ENCODE results near the gene C2orf68.
A peak's percentile ranks its signal among the peaks of the same experiment; 100 is the strongest.
"Not testable (repeated sequence)": the region's sequence is repeated elsewhere in the genome, so short reads cannot be mapped to it uniquely, and the experiment has no call there.

C2orf68 gene

GRCh38 chr2:85583667-85584353, 28.1 kb downstream of the C2orf68 start:
- no peak for DNase-seq (ENCODE audit: low read depth in 4 of 4, low spot score in 1 of 4)

- DNase-seq (ENCODE audit: low read depth in 4 of 4, low spot score in 1 of 4) = no peak
Observed at GRCh38 chr2:85582492-85582891, 29.4 kb downstream of the C2orf68 start.

- no peak for DNase-seq (ENCODE audit: low read depth in 4 of 4, low spot score in 1 of 4)
Observed at GRCh38 chr2:85580206-85580605, 31.7 kb downstream of the C2orf68 start.

GRCh38 chr2:85579266-85579935, 32.5 kb downstream of the C2orf68 start:
- no peak for DNase-seq (ENCODE audit: low read depth in 4 of 4, low spot score in 1 of 4)

- DNase-seq (ENCODE audit: low read depth in 4 of 4, low spot score in 1 of 4) = no peak
Observed at GRCh38 chr2:85578243-85579180, 33.4 kb downstream of the C2orf68 start.

DNA sequence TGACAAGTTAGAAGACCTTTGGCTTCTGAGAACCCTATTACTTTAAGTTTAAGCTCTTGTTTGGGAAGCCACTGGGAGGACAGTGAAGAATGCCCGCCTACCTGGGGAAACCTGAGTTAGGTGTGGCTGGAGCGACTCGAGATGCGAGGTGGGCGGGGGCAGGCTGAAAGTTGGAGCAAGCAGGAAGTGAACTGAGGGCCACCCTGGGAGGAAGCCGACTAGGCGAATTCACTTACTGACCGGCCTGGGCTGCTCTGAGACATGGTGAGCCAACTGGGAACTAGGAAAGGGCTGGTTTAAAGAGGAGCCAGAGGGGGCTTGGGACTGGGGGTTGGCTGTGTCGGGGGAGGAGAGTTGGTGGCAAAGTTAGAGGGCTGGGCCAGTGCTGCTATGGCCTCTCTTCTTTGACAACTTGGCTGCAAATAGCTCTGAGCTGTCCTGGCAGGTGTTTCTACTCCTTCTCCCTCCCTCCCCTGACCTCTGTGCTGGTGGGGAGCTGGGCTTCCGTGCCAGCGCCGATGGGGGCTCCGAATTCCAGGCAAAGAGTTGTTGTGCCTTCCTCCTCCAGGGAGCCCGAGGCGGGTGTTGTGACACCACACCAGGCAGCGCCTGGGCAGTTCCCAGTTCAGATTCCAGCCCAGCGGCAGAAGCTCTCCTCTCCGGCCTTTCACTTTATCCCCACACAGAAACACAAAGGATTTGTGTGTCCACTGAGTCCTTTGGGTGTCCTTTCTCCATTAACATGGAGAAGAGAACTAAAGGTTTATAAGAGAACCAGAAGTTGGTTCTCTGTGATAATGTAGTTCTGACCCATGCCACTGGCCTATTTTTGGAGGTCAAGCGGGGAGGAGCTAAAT, 34.3 kb downstream of the C2orf68 start, which contains the start of gene VAMP8:
Gene VAMP8, plus strand, starts transcription at position 201 of the 857 bp plus-strand sequence. Its CDS starts 61 bp downstream, at position 262.
- DNase-seq (ENCODE audit: low read depth in 4 of 4, low spot score in 1 of 4) = peak in 1 of 4 experiments; percentile 64

DNA sequence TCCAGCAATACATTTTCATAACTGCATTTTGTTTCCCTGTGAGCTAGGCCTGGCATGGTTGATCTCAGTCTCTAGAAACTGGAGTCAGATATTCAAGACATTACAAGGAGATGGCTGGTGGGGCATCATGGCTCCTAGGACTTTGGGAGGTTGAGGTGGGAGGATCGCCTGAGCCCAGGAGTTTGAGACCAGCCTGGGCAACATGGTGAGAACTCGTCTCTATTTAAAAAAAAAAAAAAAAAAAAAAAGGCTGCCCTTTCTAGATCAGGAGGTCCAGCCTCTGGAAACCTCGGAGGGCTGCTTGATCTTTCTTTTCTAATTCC, 34.8 kb downstream of the C2orf68 start:
- DNase-seq (ENCODE audit: low read depth in 4 of 4, low spot score in 1 of 4) = no peak

GRCh38 chr2:85575739-85576138, 36.1 kb downstream of the C2orf68 start:
- no peak for DNase-seq (ENCODE audit: low read depth in 4 of 4, low spot score in 1 of 4)

DNA sequence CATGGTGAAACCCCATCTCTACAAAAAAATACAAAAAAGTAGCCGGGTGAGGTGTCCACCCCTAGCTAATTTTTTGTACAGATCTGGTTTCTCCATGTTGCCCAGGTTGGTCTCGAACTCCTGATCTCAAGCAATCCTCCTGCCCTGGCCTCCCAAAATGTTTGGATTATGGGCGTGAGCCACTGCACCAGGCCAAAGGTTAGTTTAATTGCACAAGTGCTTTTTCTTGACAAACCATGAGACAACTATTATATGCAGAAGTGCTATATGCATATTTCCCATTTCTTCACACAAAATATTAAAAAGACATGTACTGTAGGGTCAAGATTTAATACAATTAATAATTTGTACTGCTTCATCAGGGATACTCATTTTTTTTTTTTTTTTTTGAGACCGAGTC, 45.6 kb downstream of the C2orf68 start:
- DNase-seq (ENCODE audit: low read depth in 4 of 4, low spot score in 1 of 4) = no peak

DNA sequence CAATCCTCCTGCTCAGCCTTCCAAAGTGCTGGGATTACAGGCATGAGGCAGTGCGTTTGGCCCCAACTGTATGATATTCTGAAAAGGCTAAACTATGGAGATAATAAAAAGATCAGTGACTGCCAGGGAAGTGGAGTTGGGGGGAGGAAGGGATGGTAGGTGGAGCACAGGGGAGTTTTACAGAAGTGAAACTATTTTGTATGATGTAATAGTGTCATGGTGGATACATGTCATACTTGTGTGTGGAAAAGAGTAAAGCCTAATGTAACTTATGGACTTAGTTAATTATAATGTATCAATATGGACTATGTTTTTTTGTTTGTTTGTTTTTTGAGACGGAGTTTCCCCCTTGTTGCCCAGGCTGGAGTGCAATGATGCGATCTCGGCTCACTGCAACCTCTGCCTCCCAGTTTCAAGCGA, 47.7 kb downstream of the C2orf68 start:
- no peak for DNase-seq (ENCODE audit: low read depth in 4 of 4, low spot score in 1 of 4)

GRCh38 chr2:85561280-85562212, 50.3 kb downstream of the C2orf68 start, which contains the start of gene GGCX:
Gene GGCX (minus strand): TSS chr2:85561493. CDS start chr2:85561428, 65 bp downstream.
- DNase-seq (ENCODE audit: low read depth in 4 of 4, low spot score in 1 of 4) = peak; percentile 88 to 94 (median 91)

DNA sequence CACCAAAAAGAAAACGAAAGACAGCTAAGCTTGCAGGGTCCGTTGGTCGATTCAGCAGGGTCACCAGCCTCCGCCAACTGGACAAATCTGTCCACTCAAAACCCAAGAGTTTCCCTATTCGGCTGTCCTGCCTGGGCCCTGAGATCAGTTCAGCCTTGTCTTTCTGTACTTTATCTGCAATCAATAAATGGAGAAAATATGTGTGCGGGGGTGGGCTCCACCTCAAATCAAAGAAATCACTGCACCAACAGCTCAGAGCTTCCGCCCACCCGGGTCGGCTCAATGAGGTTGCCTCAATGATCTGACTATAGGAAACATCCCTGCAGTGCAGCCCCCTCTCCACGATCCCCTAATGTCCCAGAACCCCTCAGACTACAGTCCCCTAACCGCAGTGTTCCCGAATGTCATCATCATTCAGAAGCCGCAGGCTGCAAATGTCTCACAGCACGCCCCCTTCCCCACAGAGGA, 51.0 kb downstream of the C2orf68 start:
- no peak for DNase-seq (ENCODE audit: low read depth in 4 of 4, low spot score in 1 of 4)

GRCh38 chr2:85560403-85560726, 51.5 kb downstream of the C2orf68 start:
- not testable (repeated sequence) for DNase-seq (ENCODE audit: low read depth in 4 of 4, low spot score in 1 of 4)

- DNase-seq (ENCODE audit: low read depth in 4 of 4, low spot score in 1 of 4) = no peak
Observed at GRCh38 chr2:85558160-85558559, 53.7 kb downstream of the C2orf68 start.

GRCh38 chr2:85557130-85557529, 54.7 kb downstream of the C2orf68 start:
- no peak for DNase-seq (ENCODE audit: low read depth in 4 of 4, low spot score in 1 of 4)

Measured in stimulated activated CD4-positive, alpha-beta T cell treated with anti-CD3 and anti-CD28 coated beads, Interleukin-1b, Interleukin-23, amount 100 ng/mL, for 24 hours (primary cell).